Measurements from ENCODE around the gene ZDHHC20. TPM values are rescaled to one million over a fixed set of nuclear protein-coding genes. Genes with fewer than 3 reads are reported as not detected.
A peak's percentile ranks its signal among the peaks of the same experiment; 100 is the strongest.

Gene ZDHHC20
- total RNA-seq, 1 experiment from 2014 or later: 56.6 TPM

GRCh38 chr13:21336609-21337349, 122.3 kb downstream of the ZDHHC20 start:
- Histone ChIP-seq H3K27me3 (ENCODE audit: control insufficient read depth, insufficient read depth, low read length) (no peaks in the 10 kb centered on the region), H3K36me3 (replicated peaks; ENCODE audit: control insufficient read depth, insufficient read depth, low read length) (no peaks in the 10 kb centered on the region), H3K4me3 (ENCODE audit: insufficient read depth, low read depth, low read length) (no peak overlapping the region)
- DNase-seq: no peak

- Histone ChIP-seq H3K4me3 (ENCODE audit: insufficient read depth, low read depth, low read length) (no peak overlapping the region), H3K36me3 (replicated peaks; ENCODE audit: control insufficient read depth, insufficient read depth, low read length) (no peaks in the 10 kb centered on the region), H3K27me3 (ENCODE audit: control insufficient read depth, insufficient read depth, low read length) (no peaks in the 10 kb centered on the region; the same call in 1 of the 2 replicates)
- DNase-seq: no peak
Measured at GRCh38 chr13:21333186-21333585, 125.9 kb downstream of the ZDHHC20 start.

- H3K36me3 ChIP-seq (replicated peaks; ENCODE audit: control insufficient read depth, insufficient read depth, low read length): no peaks in the 10 kb centered on the region
- no peaks in the 10 kb centered on the region; the same call in none of the 2 replicates for H3K27me3 ChIP-seq (ENCODE audit: control insufficient read depth, insufficient read depth, low read length)
- no peak overlapping the region for H3K4me3 ChIP-seq (ENCODE audit: insufficient read depth, low read depth, low read length)
- DNase-seq: no peak
Measured at GRCh38 chr13:21330126-21330861, 128.8 kb downstream of the ZDHHC20 start.

GRCh38 chr13:21328836-21329477, 130.1 kb downstream of the ZDHHC20 start:
- no peaks in the 10 kb centered on the region for H3K36me3 ChIP-seq (replicated peaks; ENCODE audit: control insufficient read depth, insufficient read depth, low read length)
- H3K4me3 ChIP-seq (ENCODE audit: insufficient read depth, low read depth, low read length): no peak overlapping the region
- no peaks in the 10 kb centered on the region; the same call in none of the 2 replicates for H3K27me3 ChIP-seq (ENCODE audit: control insufficient read depth, insufficient read depth, low read length)

GRCh38 chr13:21328201-21328600, 130.9 kb downstream of the ZDHHC20 start:
- Histone ChIP-seq H3K36me3 (replicated peaks; ENCODE audit: control insufficient read depth, insufficient read depth, low read length) (no peaks in the 10 kb centered on the region), H3K4me3 (ENCODE audit: insufficient read depth, low read depth, low read length) (no peak overlapping the region), H3K27me3 (ENCODE audit: control insufficient read depth, insufficient read depth, low read length) (no peaks in the 10 kb centered on the region; the same call in none of the 2 replicates)
- no peak for DNase-seq

More at GRCh38 chr13:21328836-21329477, 130.1 kb downstream of the ZDHHC20 start:
- no peak for DNase-seq

- DNase-seq: peak; percentile 86
- Histone ChIP-seq H3K36me3 (replicated peaks; ENCODE audit: control insufficient read depth, insufficient read depth, low read length) (no peaks in the 10 kb centered on the region), H3K27me3 (ENCODE audit: control insufficient read depth, insufficient read depth, low read length) (no peaks in the 10 kb centered on the region; the same call in none of the 2 replicates), H3K4me3 (ENCODE audit: insufficient read depth, low read depth, low read length) (peak overlapping the region; percentile 64)
Measured at GRCh38 chr13:21326155-21327031, 132.7 kb downstream of the ZDHHC20 start.

GRCh38 chr13:21324803-21325202, 134.3 kb downstream of the ZDHHC20 start:
- H3K36me3 ChIP-seq (replicated peaks; ENCODE audit: control insufficient read depth, insufficient read depth, low read length): no peaks in the 10 kb centered on the region
- H3K4me3 ChIP-seq (ENCODE audit: insufficient read depth, low read depth, low read length): no peak overlapping the region
- H3K27me3 ChIP-seq (ENCODE audit: control insufficient read depth, insufficient read depth, low read length): no peaks in the 10 kb centered on the region; the same call in none of the 2 replicates
- no peak for DNase-seq

- no peaks in the 10 kb centered on the region for H3K36me3 ChIP-seq (replicated peaks; ENCODE audit: control insufficient read depth, insufficient read depth, low read length)
- DNase-seq: no peak
- H3K27me3 ChIP-seq (ENCODE audit: control insufficient read depth, insufficient read depth, low read length): no peaks in the 10 kb centered on the region; the same call in none of the 2 replicates
- no peak overlapping the region for H3K4me3 ChIP-seq (ENCODE audit: insufficient read depth, low read depth, low read length)
Measured at GRCh38 chr13:21322988-21323387, 136.1 kb downstream of the ZDHHC20 start.

Other genes starting within 250 kb of the ZDHHC20 start
- gene MICU2, start 144.9 kb upstream of the ZDHHC20 start, total RNA-seq (2014; rRNA removed; shearing (Covaris generic)): 56.1 and 69.7 TPM in 2 replicates
- 0.42 and 0.85 TPM in 2 replicates for gene FGF9, start 211.8 kb upstream of the ZDHHC20 start, total RNA-seq (2014; rRNA removed; shearing (Covaris generic))

Data from H7 (cell line).